Chondrocyte (in vitro differentiated cells): ENCODE measurements around the gene MMP20. TPM values are rescaled to one million over a fixed set of nuclear protein-coding genes. Genes with fewer than 3 reads are reported as not detected.

ENCODE experiments used
- DNase-seq: peaks from one replicate; pipeline ENCODE4 v3.0.0; 2021; ENCODE audit warnings: mixed read lengths, low spot score
- H3K27ac Mint-ChIP-seq: one replicate; pipeline ENCODE4 v1.8.0; 2021; ENCODE audit warnings: mild to moderate bottlenecking, moderate library complexity, mixed read lengths; ENCODE audit not compliant: unreplicated experiment
- H3K27me3 Mint-ChIP-seq: 2 replicates; pipeline ENCODE4 v1.8.0; 2021; ENCODE audit warnings: low read depth, mixed read lengths
- H3K36me3 Mint-ChIP-seq: 2 replicates; pipeline ENCODE4 v1.8.0; 2021; ENCODE audit warnings: low read depth, mixed read lengths
- H3K4me1 Mint-ChIP-seq: 2 replicates; pipeline ENCODE4 v1.8.0; 2021; ENCODE audit warnings: low read depth, mild to moderate bottlenecking, mixed read lengths
- H3K4me3 Mint-ChIP-seq: one replicate; pipeline ENCODE4 v1.8.0; 2021; ENCODE audit warnings: mild to moderate bottlenecking, moderate library complexity, mixed read lengths; ENCODE audit not compliant: unreplicated experiment
- H3K9me3 Mint-ChIP-seq: 2 replicates; pipeline ENCODE4 v1.8.0; 2021; ENCODE audit warnings: low read depth, mixed read lengths
- CTCF ChIP-seq: fragments of 200-600 bp; sonication (generic); IDR thresholded peaks from 2 replicates; pipeline ENCODE4 v1.5.0; 2021; ENCODE audit warnings: antibody characterized with exemption, mild to moderate bottlenecking, moderate library complexity
- total RNA-seq: library from RNA; stranded (reverse); gene quantifications from 3 replicates; pipeline ENCODE4 v1.2.1, GENCODE V29; 2021

Gene MMP20
- total RNA-seq, 1 donor from 2014 or later: not detected

GRCh38 chr11:102534261-102534872, 90.8 kb downstream of the MMP20 start:
- H3K4me3 Mint-ChIP-seq: no peak overlapping the region
- no peaks in the 10 kb centered on the region for H3K36me3 Mint-ChIP-seq
- peaks cover 7% of the 10 kb centered on the region for H3K4me1 Mint-ChIP-seq
- peak; percentile 37 for TF ChIP-seq CTCF
- peaks cover 8% of the 10 kb centered on the region for H3K27me3 Mint-ChIP-seq
- no peak overlapping the region for H3K27ac Mint-ChIP-seq
- DNase-seq: no peak
- H3K9me3 Mint-ChIP-seq: no peaks in the 10 kb centered on the region

GRCh38 chr11:102530558-102530957, 94.6 kb downstream of the MMP20 start, which contains the start of gene MMP7:
Gene MMP7 (minus strand): TSS chr11:102530747. CDS start chr11:102530700, 47 bp downstream.
- Mint-ChIP-seq H3K27ac (peak within 1 kb of the TSS; percentile 9), H3K27me3 (peaks cover 7% of the 10 kb centered on the region), H3K4me3 (peak within 1 kb of the TSS; percentile 8), H3K4me1 (peaks cover 9% of the 10 kb centered on the region), H3K36me3 (no peaks in the 10 kb centered on the region), H3K9me3 (no peaks in the 10 kb centered on the region)
- TF ChIP-seq CTCF: no peak
- peak; percentile 52 for DNase-seq

GRCh38 chr11:102528618-102529017, 96.5 kb downstream of the MMP20 start:
- DNase-seq: no peak
- Mint-ChIP-seq H3K36me3 (no peaks in the 10 kb centered on the region), H3K4me3 (no peak overlapping the region), H3K4me1 (peaks cover 9% of the 10 kb centered on the region), H3K9me3 (no peaks in the 10 kb centered on the region), H3K27ac (no peak overlapping the region), H3K27me3 (peaks cover under 1% of the 10 kb centered on the region)
- no peak for TF ChIP-seq CTCF

- Mint-ChIP-seq H3K27me3 (no peaks in the 10 kb centered on the region), H3K27ac (no peak overlapping the region), H3K4me1 (peaks cover 9% of the 10 kb centered on the region), H3K4me3 (no peak overlapping the region), H3K36me3 (no peaks in the 10 kb centered on the region), H3K9me3 (no peaks in the 10 kb centered on the region)
- TF ChIP-seq CTCF: no peak
- DNase-seq: no peak
These were observed 97.4 kb downstream of the MMP20 start for GRCh38 chr11:102527684-102528083.

GRCh38 chr11:102527041-102527440, 98.1 kb downstream of the MMP20 start:
- H3K4me3 Mint-ChIP-seq: no peak overlapping the region

More at GRCh38 chr11:102527041-102527440, 98.1 kb downstream of the MMP20 start:
- H3K27me3 Mint-ChIP-seq: no peaks in the 10 kb centered on the region
- H3K4me1 Mint-ChIP-seq: peaks cover 9% of the 10 kb centered on the region
- TF ChIP-seq CTCF: no peak
- DNase-seq: no peak
- H3K9me3 Mint-ChIP-seq: no peaks in the 10 kb centered on the region
- no peak overlapping the region for H3K27ac Mint-ChIP-seq
- H3K36me3 Mint-ChIP-seq: no peaks in the 10 kb centered on the region

Other genes starting within 250 kb of the MMP20 start
- 94.9 to 119 TPM (median 105 TPM) in 3 replicates for gene TMEM123, start 172.6 kb downstream of the MMP20 start, total RNA-seq
- 0.50 to 0.51 TPM in 2 of 3 replicates, not detected in the other for gene MMP7, start 94.6 kb downstream of the MMP20 start, total RNA-seq
- gene MMP27, start 80.4 kb upstream of the MMP20 start, total RNA-seq: not detected in 3 replicates
- gene MMP8, start 99.6 kb upstream of the MMP20 start, total RNA-seq: not detected in 3 replicates
- 0.15 to 0.26 TPM in 2 of 3 replicates, not detected in the other for gene MMP10, start 155.3 kb upstream of the MMP20 start, total RNA-seq
- gene MMP1, start 172.8 kb upstream of the MMP20 start, total RNA-seq: 0.60 to 4.1 TPM (median 3.9 TPM) in 3 replicates
- not detected in 3 replicates for gene MMP3, start 218.3 kb upstream of the MMP20 start, total RNA-seq
- 0.17 to 0.18 TPM in 2 of 3 replicates, not detected in the other for gene MMP12, start 249.7 kb upstream of the MMP20 start, total RNA-seq